ENCODE results near the gene MORF4L1.
"Not testable (repeated sequence)": the region's sequence is repeated elsewhere in the genome, so short reads cannot be mapped to it uniquely, and the experiment has no call there.

DNA sequence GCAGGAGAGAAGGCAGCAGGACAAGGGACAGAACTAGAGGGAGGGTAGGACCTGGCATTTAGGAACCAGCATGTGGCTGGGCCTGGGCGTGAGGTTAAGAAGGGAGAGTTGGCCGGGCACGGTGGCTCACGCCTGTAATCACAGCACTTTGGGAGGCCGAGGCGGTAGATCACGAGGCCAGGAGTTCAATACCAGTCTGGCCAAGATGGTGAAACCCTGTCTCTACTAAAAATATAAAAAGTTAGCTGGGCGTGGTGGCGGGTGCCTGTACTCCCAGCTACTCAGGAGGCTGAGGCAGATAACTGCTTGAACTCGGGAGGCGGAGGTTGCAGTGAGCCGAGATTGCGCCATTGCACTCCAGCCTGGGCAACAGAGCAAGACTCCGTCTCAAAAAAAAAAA, 55.5 kb downstream of the MORF4L1 start:
- TF ChIP-seq EZH2 (IDR thresholded peaks at IDR 0.05; ENCODE audit: insufficient read depth, poor library complexity, severe bottlenecking); EZH2phosphoT487 (IDR thresholded peaks at IDR 0.05; ENCODE audit: insufficient read depth, low read depth): not testable (repeated sequence)

All from GM23248 (cell line).